ENCODE data around the gene EPS15. TPM values are rescaled to one million over a fixed set of nuclear protein-coding genes. Genes with fewer than 3 reads are reported as not detected.
"Not testable (repeated sequence)": the region's sequence is repeated elsewhere in the genome, so short reads cannot be mapped to it uniquely, and the experiment has no call there.

Gene EPS15
- total and polyA plus RNA-seq, 7 donors: 9.8 to 71.9 (median 46.1) TPM

- ATAC-seq: no peak
- no peaks in the 10 kb centered on the region for H3K9me3 ChIP-seq
- no peak for DNase-seq
- peaks cover 0 to 2% of the 10 kb centered on the region in 2 donors for H3K36me3 ChIP-seq (ENCODE audit: insufficient read depth in 1 of 2, low read depth in 1 of 2)
- intact Hi-C loops (cut with DNase I): no loop called here
- H3K4me1 ChIP-seq: peaks cover 30% of the 10 kb centered on the region
- H3K27ac ChIP-seq: no peak overlapping the region
- TF ChIP-seq, protein P1, sequence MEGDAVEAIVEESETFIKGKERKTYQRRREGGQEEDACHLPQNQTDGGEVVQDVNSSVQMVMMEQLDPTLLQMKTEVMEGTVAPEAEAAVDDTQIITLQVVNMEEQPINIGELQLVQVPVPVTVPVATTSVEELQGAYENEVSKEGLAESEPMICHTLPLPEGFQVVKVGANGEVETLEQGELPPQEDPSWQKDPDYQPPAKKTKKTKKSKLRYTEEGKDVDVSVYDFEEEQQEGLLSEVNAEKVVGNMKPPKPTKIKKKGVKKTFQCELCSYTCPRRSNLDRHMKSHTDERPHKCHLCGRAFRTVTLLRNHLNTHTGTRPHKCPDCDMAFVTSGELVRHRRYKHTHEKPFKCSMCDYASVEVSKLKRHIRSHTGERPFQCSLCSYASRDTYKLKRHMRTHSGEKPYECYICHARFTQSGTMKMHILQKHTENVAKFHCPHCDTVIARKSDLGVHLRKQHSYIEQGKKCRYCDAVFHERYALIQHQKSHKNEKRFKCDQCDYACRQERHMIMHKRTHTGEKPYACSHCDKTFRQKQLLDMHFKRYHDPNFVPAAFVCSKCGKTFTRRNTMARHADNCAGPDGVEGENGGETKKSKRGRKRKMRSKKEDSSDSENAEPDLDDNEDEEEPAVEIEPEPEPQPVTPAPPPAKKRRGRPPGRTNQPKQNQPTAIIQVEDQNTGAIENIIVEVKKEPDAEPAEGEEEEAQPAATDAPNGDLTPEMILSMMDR (IDR thresholded peaks at IDR 0.05): no peak
- no peaks in the 10 kb centered on the region for H3K27me3 ChIP-seq (ENCODE audit: insufficient read depth in 3 of 3, low read length in 2 of 3)
- H3K4me3 ChIP-seq: no peak overlapping the region
Observed at GRCh38 chr1:51414811-51415210, 104.3 kb downstream of the EPS15 start.

GRCh38 chr1:51411820-51412219 is 107.2 kb downstream of the EPS15 start:
- ATAC-seq; H3K9me3 ChIP-seq; H3K4me3 ChIP-seq; intact Hi-C loops (cut with DNase I); DNase-seq; H3K27me3 ChIP-seq (ENCODE audit: insufficient read depth in 3 of 3, low read length in 2 of 3); H3K27ac ChIP-seq: not testable (repeated sequence)
- WGBS, 3 donors: 87 to 91% (median 89%) methylated on average over 5 of the region's 5 CpGs
- H3K4me1 ChIP-seq: peaks cover 15% of the 10 kb centered on the region
- peaks cover 9 to 29% of the 10 kb centered on the region in 2 donors for H3K36me3 ChIP-seq (ENCODE audit: insufficient read depth in 1 of 2, low read depth in 1 of 2)

- Histone ChIP-seq H3K4me3 (no peak overlapping the region), H3K27me3 (ENCODE audit: insufficient read depth in 3 of 3, low read length in 2 of 3) (no peaks in the 10 kb centered on the region), H3K27ac (peak overlapping the region; percentile 75), H3K36me3 (ENCODE audit: insufficient read depth in 1 of 2, low read depth in 1 of 2) (peaks cover 9 to 39% of the 10 kb centered on the region in 2 donors), H3K9me3 (no peaks in the 10 kb centered on the region), H3K4me1 (peaks cover 6% of the 10 kb centered on the region)
- TF ChIP-seq, protein P1 (IDR thresholded peaks at IDR 0.05): no peak
- DNase-seq (no peak), ATAC-seq (peak; percentile 86 to 95 (median 92))
- WGBS, 3 donors: 58 to 80% (median 72%) methylated on average over 5 of the region's 5 CpGs
- intact Hi-C loops (cut with DNase I): no loop called here
Observed at GRCh38 chr1:51410568-51411460, 108.3 kb downstream of the EPS15 start.

GRCh38 chr1:51409755-51410541 is 109.1 kb downstream of the EPS15 start:
- H3K4me1 ChIP-seq; H3K4me3 ChIP-seq; H3K27me3 ChIP-seq (ENCODE audit: insufficient read depth in 3 of 3, low read length in 2 of 3); DNase-seq; intact Hi-C loops (cut with DNase I); H3K9me3 ChIP-seq: not testable (repeated sequence)
- WGBS, 3 donors: 79 to 96% (median 93%) methylated on average over 7 of the region's 7 CpGs
- Histone ChIP-seq H3K36me3 (ENCODE audit: insufficient read depth in 1 of 2, low read depth in 1 of 2) (peaks cover 11 to 48% of the 10 kb centered on the region in 2 donors), H3K27ac (peak overlapping the region; percentile 75)
- peak in 1 of 4 donors; percentile 40 for ATAC-seq

DNA sequence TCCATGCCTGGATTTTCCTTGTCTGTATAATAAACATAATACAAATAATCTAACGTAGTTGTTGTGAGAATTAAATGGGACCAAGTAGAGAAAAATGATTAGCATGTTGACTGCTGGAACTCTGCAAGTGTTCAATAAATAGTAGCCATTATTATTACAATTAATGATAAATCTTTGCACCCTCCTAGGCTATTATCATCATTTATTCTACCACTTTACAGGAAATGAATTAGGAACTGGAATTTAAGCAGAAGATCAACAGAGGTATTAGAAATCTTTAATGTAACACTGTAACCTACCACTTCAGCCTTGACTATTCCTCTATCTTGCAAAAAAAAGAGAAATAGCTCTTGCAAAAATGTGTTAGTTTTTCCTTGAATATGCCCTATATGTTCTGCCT is 126.8 kb downstream of the EPS15 start:
- ATAC-seq (no peak), DNase-seq (no peak)
- Histone ChIP-seq H3K27me3 (ENCODE audit: insufficient read depth in 3 of 3, low read length in 2 of 3) (no peaks in the 10 kb centered on the region), H3K9me3 (no peaks in the 10 kb centered on the region), H3K4me3 (no peak overlapping the region), H3K36me3 (ENCODE audit: insufficient read depth in 1 of 2, low read depth in 1 of 2) (peaks cover 3 to 59% of the 10 kb centered on the region in 2 donors), H3K4me1 (no peaks in the 10 kb centered on the region), H3K27ac (no peak overlapping the region)
- TF ChIP-seq, protein P1 (IDR thresholded peaks at IDR 0.05): no peak
- intact Hi-C loops (cut with DNase I): no loop called here
- WGBS, 3 donors: 95 to 100% (median 95%) methylated on average over 1 of the region's 1 CpG

GRCh38 chr1:51390641-51391040 is 128.4 kb downstream of the EPS15 start:
- intact Hi-C loops (cut with DNase I); H3K9me3 ChIP-seq; H3K27ac ChIP-seq; ATAC-seq; H3K4me1 ChIP-seq; H3K4me3 ChIP-seq; H3K27me3 ChIP-seq (ENCODE audit: insufficient read depth in 3 of 3, low read length in 2 of 3); DNase-seq: not testable (repeated sequence)
- H3K36me3 ChIP-seq (ENCODE audit: insufficient read depth in 1 of 2, low read depth in 1 of 2): peaks cover 0 to 52% of the 10 kb centered on the region in 2 donors
- 38 to 100% (median 73%) methylated on average over 1 of the region's 2 CpGs for WGBS, 3 donors

DNA sequence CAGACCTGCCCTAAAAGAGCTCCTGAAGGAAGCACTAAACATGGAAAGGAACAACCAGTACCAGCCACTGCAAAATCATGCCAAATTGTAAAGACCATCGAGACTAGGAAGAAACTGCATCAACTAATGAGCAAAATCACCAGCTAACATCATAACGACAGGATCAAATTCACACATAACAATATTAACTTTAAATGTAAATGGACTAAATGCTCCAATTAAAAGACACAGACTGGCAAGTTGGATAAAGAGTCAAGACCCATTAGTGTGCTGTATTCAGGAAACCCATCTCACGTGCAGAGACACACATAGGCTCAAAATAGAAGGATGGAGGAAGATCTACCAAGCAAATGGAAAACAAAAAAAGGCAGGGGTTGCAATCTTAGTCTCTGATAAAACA is 131.8 kb downstream of the EPS15 start:
- ATAC-seq; intact Hi-C loops (cut with DNase I); H3K27ac ChIP-seq; DNase-seq; H3K4me3 ChIP-seq; H3K9me3 ChIP-seq; H3K4me1 ChIP-seq; H3K27me3 ChIP-seq (ENCODE audit: insufficient read depth in 3 of 3, low read length in 2 of 3): not testable (repeated sequence)
- 33 to 63% (median 62%) methylated on average over 1 to 2 of the region's 3 CpGs for WGBS, 3 donors
- H3K36me3 ChIP-seq (ENCODE audit: insufficient read depth in 1 of 2, low read depth in 1 of 2): peaks cover 0 to 38% of the 10 kb centered on the region in 2 donors

DNA sequence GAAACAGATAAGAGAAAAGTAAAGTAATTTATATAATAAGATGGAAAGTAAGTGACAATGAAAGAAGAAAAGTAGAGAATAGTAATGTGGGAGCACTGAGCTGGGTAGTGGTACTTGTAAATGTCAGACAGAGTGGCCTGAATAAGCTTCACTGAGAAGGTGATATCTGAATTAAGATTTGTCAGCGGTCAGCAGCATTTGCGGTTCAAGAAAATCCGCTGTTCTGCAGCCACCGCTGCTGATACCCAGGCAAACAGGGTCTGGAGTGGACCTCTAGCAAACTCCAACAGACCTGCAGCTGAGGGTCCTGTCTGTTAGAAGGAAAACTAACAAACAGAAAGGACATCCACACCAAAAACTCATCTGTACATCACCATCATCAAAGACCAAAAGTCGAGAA is 132.8 kb downstream of the EPS15 start:
- DNase-seq; ATAC-seq; H3K4me3 ChIP-seq; H3K27me3 ChIP-seq (ENCODE audit: insufficient read depth in 3 of 3, low read length in 2 of 3); H3K27ac ChIP-seq; intact Hi-C loops (cut with DNase I); H3K9me3 ChIP-seq; H3K4me1 ChIP-seq: not testable (repeated sequence)
- peaks cover 0 to 33% of the 10 kb centered on the region in 2 donors for H3K36me3 ChIP-seq (ENCODE audit: insufficient read depth in 1 of 2, low read depth in 1 of 2)
- 97 to 100% (median 98%) methylated on average over 5 of the region's 5 CpGs for WGBS, 3 donors

All from psoas muscle (tissue), 8 donors.